Astrocyte (in vitro differentiated cells and primary cell): ENCODE data around the gene TEAD1. TPM values are rescaled to one million over a fixed set of nuclear protein-coding genes. Genes with fewer than 3 reads are reported as not detected.

ENCODE experiments used
- DNase-seq: peaks from one replicate; pipeline ENCODE4 v3.0.0-alpha.2; 2010; ENCODE audit warnings: low read depth
- FAIRE-seq: peaks from 2 replicates; lab custom pipeline; 2011; peaks lifted over from hg19 to GRCh38; lab: Jason Lieb, UNC
- H2AFZ ChIP-seq: 2 replicates; pipeline ENCODE4 v1.6.0; 2012; ENCODE audit warnings: low read depth, low read length, inconsistent platforms
- H3K27ac ChIP-seq: 2 replicates; pipeline ENCODE4 v1.5.1; 2011; ENCODE audit warnings: low read depth, low read length, inconsistent platforms
- H3K27me3 ChIP-seq: 2 replicates; pipeline ENCODE4 v1.6.0; 2011; ENCODE audit warnings: low read length, inconsistent platforms; ENCODE audit not compliant: insufficient read depth
- H3K36me3 ChIP-seq: 2 replicates; pipeline ENCODE4 v1.5.1; 2011; ENCODE audit warnings: low read length, inconsistent platforms; ENCODE audit not compliant: insufficient read depth
- H3K4me1 ChIP-seq: 2 replicates; pipeline ENCODE4 v1.5.1; 2011; ENCODE audit warnings: low read length, inconsistent platforms; ENCODE audit not compliant: insufficient read depth
- H3K4me2 ChIP-seq: 2 replicates; pipeline ENCODE4 v1.6.0; 2012; ENCODE audit warnings: low read length, inconsistent platforms
- H3K4me3 ChIP-seq: 2 replicates; pipeline ENCODE4 v1.5.1; 2011; ENCODE audit warnings: low read depth, mild to moderate bottlenecking, low read length, inconsistent platforms; ENCODE audit not compliant: insufficient read depth
- H3K79me2 ChIP-seq: 2 replicates; pipeline ENCODE4 v1.6.0; 2012; ENCODE audit warnings: mild to moderate bottlenecking, low read length, inconsistent platforms; ENCODE audit not compliant: insufficient read depth
- H3K9ac ChIP-seq: 2 replicates; pipeline ENCODE4 v1.6.0; 2012; ENCODE audit warnings: mild to moderate bottlenecking, low read length, inconsistent platforms
- H3K9me3 ChIP-seq: 2 replicates; pipeline ENCODE4 v1.5.1; 2012; ENCODE audit warnings: low read depth, mild to moderate bottlenecking, low read length, inconsistent platforms; ENCODE audit not compliant: insufficient read depth
- H4K20me1 ChIP-seq: 2 replicates; pipeline ENCODE4 v1.6.0; 2012; ENCODE audit warnings: low read length, inconsistent platforms; ENCODE audit not compliant: insufficient read depth
- H3K27ac Mint-ChIP-seq: one replicate; pipeline ENCODE4 v1.8.0; 2021; ENCODE audit warnings: mild to moderate bottlenecking, mixed read lengths; ENCODE audit not compliant: unreplicated experiment
- H3K27me3 Mint-ChIP-seq: one replicate; pipeline ENCODE4 v1.8.0; 2021; ENCODE audit warnings: low read depth, mixed read lengths; ENCODE audit not compliant: unreplicated experiment
- H3K36me3 Mint-ChIP-seq: one replicate; pipeline ENCODE4 v1.8.0; 2021; ENCODE audit warnings: low read depth, mixed read lengths; ENCODE audit not compliant: unreplicated experiment
- H3K4me1 Mint-ChIP-seq: one replicate; pipeline ENCODE4 v1.8.0; 2021; ENCODE audit warnings: low read depth, mixed read lengths; ENCODE audit not compliant: unreplicated experiment
- H3K4me3 Mint-ChIP-seq: one replicate; pipeline ENCODE4 v1.8.0; 2021; ENCODE audit warnings: mild to moderate bottlenecking, moderate library complexity, mixed read lengths; ENCODE audit not compliant: unreplicated experiment
- H3K9me3 Mint-ChIP-seq: one replicate; pipeline ENCODE4 v1.8.0; 2021; ENCODE audit warnings: mild to moderate bottlenecking, mixed read lengths; ENCODE audit not compliant: unreplicated experiment
- CTCF ChIP-seq: IDR thresholded peaks from 2 replicates; pipeline ENCODE4 v1.5.1; 2011; ENCODE audit warnings: low read depth, mild to moderate bottlenecking, inconsistent platforms, low read length, moderate library complexity; ENCODE audit not compliant: insufficient read depth
- EZH2 ChIP-seq: IDR thresholded peaks from 2 replicates; pipeline ENCODE4 v1.6.1; 2012; ENCODE audit warnings: mild to moderate bottlenecking, low read length, inconsistent platforms; ENCODE audit not compliant: insufficient read depth
- total RNA-seq: library from RNA; stranded (reverse); gene quantifications from 2 replicates; pipeline ENCODE4 v1.2.1, GENCODE V29; 2021

TEAD1 gene
- total RNA-seq, 1 donor from 2014 or later: 149 TPM

DNA sequence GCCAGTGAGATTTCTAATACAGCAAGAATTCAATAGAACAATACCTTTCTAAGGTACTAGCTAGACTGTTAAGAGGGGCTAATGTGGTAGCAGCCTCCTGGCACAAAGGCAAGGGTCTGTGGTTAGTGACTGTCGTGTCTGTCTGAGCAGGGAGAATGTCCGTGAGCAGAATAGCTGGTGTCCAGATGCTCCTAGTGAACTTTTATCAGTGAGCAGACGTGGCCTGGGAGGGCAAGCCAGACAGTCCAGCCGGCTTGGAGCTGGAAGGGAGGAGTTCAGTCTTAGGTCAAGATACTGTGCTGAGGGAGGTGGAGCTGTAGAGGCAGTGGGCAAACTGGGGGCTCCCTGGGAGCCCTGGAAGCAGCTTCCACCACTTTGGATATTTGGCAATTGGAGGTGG, 138.6 kb downstream of the TEAD1 start:
- H4K20me1 ChIP-seq: peaks cover 92% of the 10 kb centered on the region
- peak; percentile 36 for DNase-seq
- H3K4me3 ChIP-seq: no peak overlapping the region
- H3K4me2 ChIP-seq: peak overlapping the region; percentile 79
- Mint-ChIP-seq H3K9me3 (no peaks in the 10 kb centered on the region), H3K4me1 (peaks cover 79% of the 10 kb centered on the region), H3K4me3 (no peak overlapping the region), H3K27ac (no peak overlapping the region), H3K27me3 (no peaks in the 10 kb centered on the region), H3K36me3 (peaks cover 4% of the 10 kb centered on the region)
- no peaks in the 10 kb centered on the region for H3K27me3 ChIP-seq
- H3K9ac ChIP-seq: peak overlapping the region; percentile 9
- peaks cover 74% of the 10 kb centered on the region for H3K4me1 ChIP-seq
- H2AFZ ChIP-seq: no peak overlapping the region
- no peak for FAIRE-seq
- TF ChIP-seq EZH2 (no peak), CTCF (no peak)
- peaks cover 93% of the 10 kb centered on the region for H3K79me2 ChIP-seq
- H3K9me3 ChIP-seq: no peaks in the 10 kb centered on the region
- H3K27ac ChIP-seq: no peak overlapping the region
- H3K36me3 ChIP-seq: no peaks in the 10 kb centered on the region

DNA sequence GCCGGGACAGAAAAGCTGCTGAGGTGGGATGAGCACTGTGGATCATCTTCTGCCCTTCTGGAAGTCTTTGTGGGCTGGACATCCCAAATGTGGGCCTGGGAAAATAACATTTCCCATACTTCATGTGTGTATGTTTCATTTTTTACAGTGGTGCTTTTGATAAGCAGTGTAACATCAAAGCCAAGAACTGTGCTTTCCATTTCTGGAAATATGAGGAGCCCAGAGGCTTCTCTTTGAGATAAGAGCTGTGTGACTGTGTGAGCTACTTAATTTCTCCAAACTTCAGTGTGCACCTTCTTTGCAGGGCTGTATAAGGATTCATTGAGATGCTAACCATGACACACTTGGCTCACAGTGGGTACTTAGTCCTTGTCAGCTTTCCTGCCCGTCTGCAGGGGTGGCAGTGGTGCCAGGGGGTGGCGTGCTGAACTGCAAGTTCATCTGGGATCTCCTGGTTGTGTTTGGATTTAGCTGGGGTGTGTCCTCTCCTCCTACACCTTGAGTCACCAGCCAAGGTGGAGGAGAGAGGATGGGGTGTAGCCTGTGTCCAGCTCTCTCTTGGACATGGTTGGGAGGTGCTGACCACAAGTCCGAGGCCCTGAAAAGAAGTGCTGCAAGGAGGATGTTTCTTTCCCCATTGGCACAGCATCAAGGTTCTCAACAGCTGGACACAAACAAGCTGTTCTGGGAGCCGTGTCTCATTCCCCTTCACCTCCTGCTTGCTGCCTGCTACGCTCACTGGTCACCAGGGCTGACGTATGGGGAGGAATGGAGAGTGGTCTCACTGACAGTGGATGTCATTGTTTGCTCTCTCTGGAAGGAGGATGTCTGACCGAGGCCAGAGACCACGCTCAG, 139.4 kb downstream of the TEAD1 start:
- peaks cover 92% of the 10 kb centered on the region for H3K79me2 ChIP-seq
- no peaks in the 10 kb centered on the region for H3K36me3 ChIP-seq
- DNase-seq (peak; percentile 80), FAIRE-seq (no peak)
- peaks cover 93% of the 10 kb centered on the region for H4K20me1 ChIP-seq
- Mint-ChIP-seq H3K4me3 (no peak overlapping the region), H3K27ac (peak overlapping the region; percentile 63), H3K27me3 (no peaks in the 10 kb centered on the region), H3K4me1 (peaks cover 72% of the 10 kb centered on the region), H3K36me3 (peaks cover 4% of the 10 kb centered on the region), H3K9me3 (no peaks in the 10 kb centered on the region)
- H3K27me3 ChIP-seq: no peaks in the 10 kb centered on the region
- TF ChIP-seq EZH2: no peak
- TF ChIP-seq CTCF: no peak
- peak overlapping the region; percentile 63 for H3K9ac ChIP-seq
- H3K4me1 ChIP-seq: peaks cover 75% of the 10 kb centered on the region
- H2AFZ ChIP-seq: no peak overlapping the region
- peak overlapping the region; percentile 6 for H3K27ac ChIP-seq
- peak overlapping the region; percentile 79 for H3K4me2 ChIP-seq
- no peaks in the 10 kb centered on the region for H3K9me3 ChIP-seq
- H3K4me3 ChIP-seq: peak overlapping the region; percentile 2

DNA sequence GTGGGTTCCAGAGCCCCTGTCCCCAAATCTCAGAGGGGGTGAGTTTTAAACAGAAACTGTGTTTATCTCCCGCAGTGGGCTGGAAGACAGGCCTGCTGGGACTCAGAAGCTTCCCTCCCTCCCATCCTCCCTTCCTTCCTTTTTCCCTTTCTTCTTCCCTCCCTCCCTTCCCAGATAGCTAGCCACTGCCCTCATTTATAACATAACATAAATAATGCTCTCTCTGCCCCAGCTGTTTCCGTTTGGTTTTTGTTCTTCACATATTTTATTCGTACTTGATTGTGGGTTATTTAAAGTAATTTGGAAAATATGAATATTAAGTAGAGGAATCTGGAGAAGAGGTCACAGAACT, 140.9 kb downstream of the TEAD1 start:
- peak overlapping the region; percentile 48 for H3K27ac ChIP-seq
- H3K27me3 ChIP-seq: no peaks in the 10 kb centered on the region
- peaks cover 91% of the 10 kb centered on the region for H3K79me2 ChIP-seq
- peak overlapping the region; percentile 63 for H3K9ac ChIP-seq
- Mint-ChIP-seq H3K36me3 (no peaks in the 10 kb centered on the region), H3K4me3 (peak overlapping the region; percentile 70), H3K9me3 (no peaks in the 10 kb centered on the region), H3K4me1 (peaks cover 59% of the 10 kb centered on the region), H3K27me3 (no peaks in the 10 kb centered on the region), H3K27ac (peak overlapping the region; percentile 73)
- DNase-seq (no peak), FAIRE-seq (no peak)
- peak overlapping the region; percentile 79 for H3K4me2 ChIP-seq
- TF ChIP-seq CTCF: no peak
- TF ChIP-seq EZH2: no peak
- H2AFZ ChIP-seq: no peak overlapping the region
- peaks cover 84% of the 10 kb centered on the region for H4K20me1 ChIP-seq
- H3K36me3 ChIP-seq: no peaks in the 10 kb centered on the region
- H3K4me1 ChIP-seq: peaks cover 67% of the 10 kb centered on the region
- H3K9me3 ChIP-seq: no peaks in the 10 kb centered on the region
- H3K4me3 ChIP-seq: peak overlapping the region; percentile 2
